GM11168 (cell line): Measurements from ENCODE around the gene MRPL42.
"Not testable (repeated sequence)": the region's sequence is repeated elsewhere in the genome, so short reads cannot be mapped to it uniquely, and the experiment has no call there.

Experiments used
- in situ Hi-C: fragments of 300-500 bp; cut with MboI; formaldehyde crosslinking; loops from one replicate; pipeline ENCODE4 v1.12.0; 2022; ENCODE audit warnings: low sequenced_read_pairs; ENCODE audit not compliant: unreplicated experiment

The MRPL42 gene

DNA sequence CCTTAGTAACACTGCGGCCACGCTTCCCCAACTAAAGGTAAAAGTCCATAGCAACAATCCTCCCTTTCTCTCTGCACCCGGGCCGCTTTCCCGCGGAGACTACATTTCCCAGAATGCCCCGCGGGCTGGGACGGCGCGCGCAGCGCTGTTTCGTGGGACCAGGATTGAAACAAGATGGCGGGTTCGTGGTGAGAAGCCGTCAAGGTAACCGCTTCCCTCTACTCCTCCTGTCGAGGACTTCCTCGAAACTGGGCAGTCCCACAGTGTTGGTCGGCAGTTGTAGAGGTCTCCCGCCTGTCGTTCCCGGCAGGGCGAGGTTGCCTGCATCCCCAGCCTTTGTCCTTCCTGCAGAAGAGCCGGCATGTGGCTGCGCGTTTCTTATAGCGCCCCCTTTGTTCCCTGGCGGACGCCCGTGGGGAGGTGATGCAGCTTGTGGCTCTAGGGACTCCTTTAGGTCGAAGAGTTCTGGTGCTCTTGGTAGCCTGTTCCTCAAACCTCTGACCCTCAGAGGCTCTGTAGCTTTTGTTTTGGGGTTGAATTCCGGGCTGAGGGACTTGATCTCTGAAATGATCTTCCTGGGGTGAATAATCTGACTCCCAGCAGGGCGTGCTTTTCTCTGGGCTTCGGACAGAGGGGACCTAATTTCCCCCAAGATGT lies at the start of gene MRPL42:
MRPL42 (plus strand) TSS at position 164 of the 657 bp plus-strand sequence. CDS start 1,772 bp downstream, outside the sequence.
- in situ Hi-C loops: no loop called here

DNA sequence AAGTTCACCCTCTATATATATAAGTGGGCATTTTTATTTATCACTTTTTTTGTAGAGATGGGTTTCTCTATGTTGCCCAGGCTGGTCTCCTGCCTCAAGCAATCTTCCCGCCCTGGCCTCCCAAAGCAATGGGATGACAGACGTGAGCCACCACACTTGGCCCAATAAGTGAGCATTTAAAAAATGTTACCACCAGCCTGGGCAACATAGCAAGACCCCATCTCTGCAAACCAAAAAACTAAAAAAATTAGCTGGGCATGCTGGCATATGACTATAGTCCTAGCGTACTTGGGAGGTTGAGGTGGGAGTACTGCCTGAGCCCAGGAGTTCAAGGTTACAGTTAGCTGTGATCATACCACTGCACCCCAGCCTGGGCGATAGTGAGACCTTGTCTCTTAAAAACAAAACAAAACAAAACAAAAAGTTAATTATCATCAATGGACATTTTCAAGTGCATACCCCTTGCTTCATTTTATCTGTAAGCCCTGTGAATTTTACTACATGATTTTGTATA lies 49.3 kb upstream of the MRPL42 start:
- in situ Hi-C loops: loop anchor here (10.0 kb wide), 1 partner anchor 633 kb away; no protein-coding TSS in a partner anchor

DNA sequence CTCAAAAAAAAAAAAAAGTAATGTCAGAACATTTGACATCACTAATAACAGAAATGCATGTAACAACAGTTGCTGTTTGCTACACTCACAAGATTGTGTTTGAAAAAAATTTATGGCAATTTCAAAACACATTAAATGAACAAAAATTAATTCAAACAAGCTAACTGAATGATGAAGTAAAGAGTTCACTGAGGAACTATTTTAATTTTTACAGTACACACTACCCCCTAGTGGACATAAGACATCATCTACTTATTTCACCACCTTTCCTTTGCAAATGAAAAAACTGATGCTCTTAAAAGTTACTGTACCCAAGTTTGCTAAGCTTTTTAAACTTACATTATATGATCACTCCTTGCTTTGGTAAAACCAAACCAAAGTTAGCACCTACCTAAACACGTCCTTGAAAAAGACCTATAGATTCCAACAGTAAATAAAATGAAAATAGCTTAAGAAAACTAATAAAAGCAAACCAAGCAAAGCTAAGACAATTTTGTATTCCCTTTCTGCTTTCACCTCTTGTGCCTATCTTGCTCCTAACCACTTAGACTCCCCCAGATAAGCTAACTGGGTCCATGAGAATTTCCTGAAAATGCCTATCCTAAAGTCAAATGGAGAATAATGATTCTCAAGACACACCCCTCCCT lies 47.8 kb upstream of the MRPL42 start:
- in situ Hi-C loops: loop anchor here (10.0 kb wide), 1 partner anchor 635 kb away; no protein-coding TSS in a partner anchor

DNA sequence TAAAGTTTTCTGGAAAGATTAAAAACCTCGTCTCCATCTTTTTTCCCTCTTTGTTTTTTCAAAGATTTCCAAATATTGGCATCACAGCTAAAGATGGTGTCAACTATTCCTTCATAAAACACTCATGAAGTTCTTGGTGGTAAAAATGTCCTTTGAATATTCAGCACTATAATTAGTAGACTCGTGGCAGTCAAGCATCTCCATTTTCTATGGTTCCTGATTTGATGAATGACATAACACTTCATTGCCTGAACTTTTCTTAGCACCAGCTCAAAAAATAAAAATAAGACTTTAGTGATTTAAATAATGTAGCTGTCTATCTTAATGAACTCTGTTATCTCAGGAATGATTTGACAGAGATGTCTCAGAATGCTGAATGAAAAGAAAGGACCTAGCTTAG lies 45.3 kb upstream of the MRPL42 start:
- in situ Hi-C loops: no loop called here

DNA sequence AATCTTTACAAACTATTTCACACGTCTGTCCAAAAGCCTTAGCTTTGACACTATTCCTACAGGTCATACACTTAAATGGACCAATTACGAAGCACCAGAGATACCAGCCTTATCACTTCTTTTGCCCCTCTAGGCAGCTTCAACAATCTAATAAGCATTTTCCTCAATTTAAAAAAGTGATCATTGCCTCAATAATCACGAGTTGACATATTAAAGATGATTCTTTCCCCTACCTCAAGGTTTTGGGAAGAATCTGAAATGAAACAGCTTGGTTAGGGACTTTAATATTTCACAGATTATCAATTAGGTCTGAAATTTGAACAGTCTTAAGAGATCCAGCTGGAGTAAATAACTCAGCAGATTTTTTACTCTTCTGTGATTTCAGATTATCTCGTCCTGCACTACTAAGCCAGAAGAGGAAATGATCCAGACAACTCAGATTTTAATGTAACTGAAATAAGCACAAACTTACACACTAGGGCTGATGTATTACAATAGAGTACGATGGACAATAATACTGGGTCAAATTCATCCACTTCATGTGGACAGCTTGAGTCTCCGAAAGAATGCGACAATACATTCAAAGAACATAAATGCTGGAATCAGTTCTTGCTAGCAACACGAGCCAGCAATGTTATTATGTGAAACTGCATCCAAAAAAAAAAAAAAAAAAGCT lies 41.4 kb upstream of the MRPL42 start:
- in situ Hi-C loops: no loop called here

DNA sequence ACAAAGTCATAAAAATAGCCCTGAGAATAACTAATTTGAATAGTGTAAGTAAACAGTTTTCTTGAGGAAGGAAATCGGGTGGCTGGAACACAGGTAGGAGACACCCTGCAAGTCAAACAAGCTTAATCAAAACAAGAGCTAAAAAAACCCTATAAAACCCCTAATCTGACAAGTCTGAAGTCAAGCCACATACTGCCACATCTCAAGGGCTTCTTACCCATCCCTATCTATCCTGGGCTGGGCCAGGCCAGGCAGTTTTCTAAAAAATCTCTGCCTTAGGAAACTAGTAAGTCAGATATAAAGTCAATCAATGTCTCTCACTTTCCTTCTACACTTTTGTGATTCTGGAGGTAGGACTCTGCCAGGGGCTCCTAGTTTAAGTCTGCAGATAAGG lies 40.9 kb upstream of the MRPL42 start:
- in situ Hi-C loops: no loop called here

DNA sequence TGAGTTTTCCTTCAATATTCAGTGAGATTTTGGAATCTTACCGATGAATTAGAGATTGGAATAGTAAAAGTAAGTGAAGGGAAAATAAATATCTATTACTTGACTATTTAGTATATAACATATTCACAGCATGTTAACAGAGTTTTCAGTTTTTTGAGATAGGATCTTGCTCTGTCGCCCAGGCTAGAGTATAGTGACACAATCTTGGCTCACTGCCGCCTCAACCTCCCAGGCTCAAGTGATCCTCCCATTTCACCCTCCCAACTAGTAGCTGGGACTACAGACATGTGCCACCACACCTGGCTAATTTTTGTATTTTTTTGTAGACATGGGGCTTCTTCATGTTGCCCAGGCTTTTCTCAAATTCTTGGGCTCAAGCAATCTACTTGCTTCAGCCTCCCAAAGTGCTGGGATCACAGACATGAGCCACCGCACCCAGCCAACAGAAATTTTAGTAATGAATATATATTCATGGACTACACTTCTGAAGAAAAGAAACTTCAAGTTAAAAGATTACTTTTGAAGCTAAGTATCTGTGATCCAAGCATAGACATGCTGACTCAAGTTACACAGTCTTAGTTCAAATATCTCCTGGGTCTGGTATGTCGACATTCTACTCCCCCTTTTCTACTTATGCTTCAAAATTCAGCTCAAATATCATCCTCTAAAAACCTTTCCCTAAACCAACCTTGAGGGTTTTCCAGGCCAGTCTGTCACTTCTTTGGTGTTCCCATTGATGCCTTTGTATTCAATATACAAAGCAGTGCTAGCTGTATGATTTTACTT lies 39.3 kb upstream of the MRPL42 start:
- in situ Hi-C loops: no loop called here

DNA sequence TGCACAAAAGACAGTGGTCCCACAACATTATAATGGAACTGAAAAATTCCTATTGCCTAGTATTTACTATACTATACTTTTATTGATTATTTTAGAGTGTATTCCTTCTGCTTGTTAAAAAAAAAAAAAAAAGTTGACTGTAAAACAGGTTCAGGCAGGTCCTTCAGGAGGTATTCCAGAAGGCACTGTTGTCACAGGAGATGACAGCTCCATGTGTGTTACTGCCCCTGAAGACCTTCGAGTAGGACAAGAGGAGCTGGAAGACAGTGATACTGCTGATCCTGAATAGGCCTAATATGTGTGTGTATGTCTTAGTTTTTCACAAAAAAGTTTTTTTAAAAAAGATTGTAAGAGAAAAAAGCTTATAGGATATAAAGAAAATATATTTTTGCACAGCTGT lies 37.9 kb upstream of the MRPL42 start:
- in situ Hi-C loops: no loop called here

DNA sequence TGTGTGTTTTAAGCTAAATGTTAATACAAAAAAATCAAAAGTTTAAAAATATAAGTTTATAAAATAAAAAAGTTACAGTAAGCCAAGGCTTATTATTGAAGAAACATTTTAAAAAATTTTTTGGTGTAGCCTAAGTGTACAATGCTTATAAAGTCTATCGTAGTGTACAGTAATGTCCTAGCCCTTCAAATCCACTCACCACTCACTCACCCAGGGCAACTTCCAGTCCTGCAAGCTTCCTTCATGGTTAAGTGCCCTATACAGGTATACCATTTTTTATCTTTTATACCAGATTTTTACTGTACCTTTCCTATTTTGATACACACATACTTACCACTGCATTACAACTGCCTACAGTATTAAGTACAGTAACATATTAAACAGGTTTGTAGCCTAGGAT lies 37.5 kb upstream of the MRPL42 start:
- in situ Hi-C loops: no loop called here

DNA sequence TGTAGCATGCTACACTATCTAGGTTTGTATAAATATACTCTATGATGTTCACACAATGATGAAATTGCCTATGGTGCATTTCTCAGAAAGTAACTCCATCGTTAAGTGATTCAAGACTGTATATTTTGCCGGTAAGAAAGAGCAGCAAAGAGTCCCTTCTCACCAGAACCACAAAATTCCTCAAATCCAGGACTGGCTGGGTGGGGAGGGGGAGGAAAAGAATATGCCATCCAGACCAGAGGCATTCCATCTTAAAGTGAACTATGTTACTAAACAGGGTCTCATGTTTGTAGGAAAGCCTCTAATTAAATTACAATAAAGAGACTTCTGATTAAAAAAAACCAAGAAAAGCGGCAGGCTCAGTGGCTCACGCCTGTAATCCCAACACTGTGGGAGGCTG lies 37.0 kb upstream of the MRPL42 start:
- in situ Hi-C loops: no loop called here

DNA sequence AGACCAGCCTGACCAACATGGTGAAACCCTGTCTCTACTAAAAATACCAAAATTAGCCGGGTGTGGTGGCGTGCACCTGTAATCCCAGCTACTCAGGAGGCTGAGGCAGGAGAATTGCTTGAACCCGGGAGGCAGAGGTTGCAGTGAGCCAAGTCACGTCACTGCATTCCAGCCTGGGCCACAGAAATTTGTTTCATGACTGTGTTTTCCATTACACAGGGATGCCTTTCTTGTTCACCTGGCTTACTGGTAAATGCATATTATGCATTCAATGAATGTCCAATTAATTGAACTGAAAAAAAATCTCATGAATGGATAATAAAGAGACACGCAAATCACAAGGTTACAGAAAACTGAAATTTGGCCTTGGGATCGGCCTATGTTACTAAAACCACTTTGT lies 35.3 kb upstream of the MRPL42 start:
- in situ Hi-C loops: not testable (repeated sequence)

DNA sequence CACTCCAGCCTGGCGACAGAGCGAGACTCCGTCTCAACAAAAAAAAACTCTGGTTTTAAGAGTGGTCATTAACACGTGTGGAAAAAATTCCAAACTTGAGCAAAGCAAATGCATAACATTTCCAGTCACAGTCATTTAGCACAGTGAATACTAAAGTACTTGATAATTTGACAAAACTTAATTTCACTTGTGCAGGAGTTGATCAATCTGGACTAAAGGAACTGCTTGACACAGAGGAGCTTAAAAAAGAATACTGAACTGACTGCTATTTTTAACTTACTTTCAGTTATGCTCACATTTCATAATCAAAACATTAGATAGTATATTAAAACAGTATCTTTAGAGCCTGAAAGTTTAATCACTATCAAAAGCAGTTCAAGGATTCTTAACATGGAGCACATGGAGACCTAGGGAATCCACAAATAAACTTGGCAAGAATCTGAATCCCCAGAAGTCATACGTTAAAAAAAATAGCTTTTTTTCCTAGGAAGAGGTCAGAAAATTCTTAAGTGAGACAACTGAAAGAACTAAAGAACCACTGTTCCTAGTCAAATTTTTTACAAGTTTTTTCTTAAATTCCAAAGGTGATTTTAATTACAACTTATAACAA lies 33.0 kb upstream of the MRPL42 start:
- in situ Hi-C loops: no loop called here

DNA sequence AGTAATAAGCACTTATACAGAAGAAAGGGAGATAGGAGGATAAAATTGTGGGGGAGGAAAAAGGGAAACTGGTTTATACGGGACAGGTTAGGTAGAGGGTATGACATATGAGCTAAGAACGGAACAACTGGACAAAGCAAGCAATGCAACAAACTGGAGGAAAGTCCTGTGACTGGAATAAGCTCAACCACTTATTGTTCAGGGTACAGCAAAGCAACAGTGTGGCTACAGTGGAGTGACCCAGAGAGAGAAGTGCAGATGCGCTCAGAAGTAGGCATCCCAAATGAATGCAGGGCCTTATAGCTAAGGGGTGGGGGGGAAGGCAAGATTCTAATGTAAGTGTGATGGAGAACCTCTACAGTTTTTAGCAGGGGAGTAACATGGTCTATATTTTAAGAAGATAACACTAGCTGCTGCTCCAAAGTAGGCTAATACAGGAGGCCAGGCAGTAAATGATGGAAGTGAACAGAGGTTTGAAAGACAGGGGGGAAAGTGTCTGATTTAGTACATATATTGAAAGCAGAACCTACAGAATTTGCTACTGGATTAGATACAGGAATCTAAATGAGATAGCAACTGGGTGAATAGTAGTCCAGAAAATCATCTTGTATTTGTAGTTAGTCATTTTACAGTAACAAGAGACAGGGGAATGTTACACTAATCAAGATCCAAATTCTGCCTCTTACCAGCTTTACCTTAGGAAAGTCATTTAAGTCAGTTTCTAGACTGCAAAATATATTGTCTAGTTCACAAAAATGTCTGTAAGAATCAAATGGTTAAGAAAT lies 28.9 kb upstream of the MRPL42 start:
- in situ Hi-C loops: no loop called here

DNA sequence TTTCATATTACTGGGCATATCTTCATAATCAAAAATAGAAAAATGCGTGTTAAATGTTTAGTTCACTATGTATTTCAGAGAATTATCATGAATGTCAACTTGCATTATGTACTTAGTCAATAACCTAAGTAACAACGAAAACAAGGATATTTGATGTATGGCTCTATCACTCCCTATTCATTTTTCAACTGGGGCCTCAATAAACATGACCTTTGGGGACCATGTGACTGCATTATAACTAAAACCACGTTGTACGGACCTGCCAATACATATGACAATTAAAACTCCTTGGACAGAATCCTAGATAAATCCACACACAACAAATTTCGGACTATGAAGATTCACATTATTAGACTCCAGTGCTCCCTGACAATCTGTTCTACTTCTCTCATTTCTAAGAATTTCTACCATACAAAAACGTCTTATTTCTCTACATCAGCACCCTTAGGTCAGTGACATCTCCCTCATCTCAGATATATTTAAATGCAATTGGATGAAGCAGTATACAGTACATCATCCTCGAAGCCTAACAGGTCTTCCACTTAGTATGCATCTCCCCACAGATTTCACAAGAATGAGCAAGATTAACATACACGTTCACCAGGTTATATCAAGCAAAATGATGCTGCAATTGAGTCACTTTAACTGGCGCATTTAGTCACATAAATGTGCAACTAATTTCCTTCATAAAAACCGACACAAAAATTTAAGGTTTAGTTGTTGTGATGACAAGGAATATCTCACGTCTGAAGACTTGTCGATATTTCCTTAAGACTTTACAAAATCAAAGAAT lies 27.1 kb upstream of the MRPL42 start:
- in situ Hi-C loops: no loop called here

DNA sequence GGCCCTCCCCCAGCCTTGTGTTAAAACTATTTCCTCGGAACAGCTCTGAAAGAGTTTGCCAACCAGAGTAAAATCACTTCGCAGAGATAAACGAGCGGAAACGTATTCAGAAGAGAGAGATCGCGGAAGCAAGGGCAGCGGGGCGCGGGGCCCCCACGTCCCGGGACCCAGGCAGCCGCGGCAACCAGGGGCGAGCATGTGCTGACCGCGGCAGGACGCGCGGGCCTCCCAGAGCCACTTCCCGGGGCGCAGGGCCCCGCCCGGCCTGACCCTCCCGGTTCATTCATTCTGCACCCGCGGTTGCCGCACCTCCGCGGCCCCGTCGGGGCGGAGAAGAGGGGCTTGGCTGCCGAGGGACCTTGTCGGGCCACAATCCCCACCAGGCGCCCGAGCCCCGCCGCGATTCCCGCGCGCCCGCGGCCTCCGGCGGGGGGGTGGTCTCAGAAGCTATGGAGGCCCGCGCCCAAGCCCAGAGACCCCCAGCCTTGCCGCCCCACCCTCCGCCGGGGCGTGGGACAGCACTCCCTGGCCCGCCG lies 26.2 kb upstream of the MRPL42 start:
- in situ Hi-C loops: no loop called here

DNA sequence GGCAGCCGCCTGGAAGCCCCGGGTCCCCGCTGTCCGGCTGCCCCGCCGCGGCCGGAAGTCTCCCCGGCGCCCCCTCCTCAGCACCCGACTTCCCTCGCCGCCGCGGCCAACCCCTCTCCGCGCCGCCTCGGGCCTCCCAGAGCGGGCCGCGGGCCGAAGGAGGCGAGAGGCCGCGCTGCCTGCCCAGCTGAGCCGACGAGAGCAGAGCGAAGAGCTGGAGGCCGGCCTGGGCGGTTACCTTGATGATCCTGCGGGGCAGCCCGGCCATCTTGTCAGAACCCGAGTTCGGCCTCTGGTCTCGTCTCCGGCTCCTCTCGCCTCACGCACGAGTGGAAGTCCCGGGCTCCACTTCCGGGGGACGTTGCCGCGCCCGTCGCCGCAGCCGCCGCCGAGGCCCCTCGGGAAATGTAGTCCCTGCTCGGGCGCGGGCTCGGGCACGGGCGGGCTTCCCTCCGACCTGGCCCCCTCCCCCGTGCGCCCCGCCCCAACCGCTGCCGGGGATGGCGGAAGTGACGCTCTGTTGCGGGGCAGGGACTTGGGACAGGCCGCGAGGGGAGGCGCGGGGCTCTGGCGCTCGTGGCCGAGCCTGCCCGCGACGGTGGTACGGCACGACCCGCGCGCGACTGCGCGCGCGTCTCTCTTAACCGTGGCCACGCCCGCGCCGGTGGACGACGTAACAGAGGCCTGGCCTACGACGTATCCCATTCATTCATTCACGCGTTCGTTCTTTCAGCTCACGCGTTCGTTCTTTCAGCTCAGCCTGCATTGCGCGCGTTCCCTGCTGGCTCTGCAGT lies 25.5 kb upstream of the MRPL42 start, which contains the start of gene UBE2N:
UBE2N (minus strand) TSS at position 331 of the 794 bp plus-strand sequence; CDS start at position 268, 63 bp downstream.
- in situ Hi-C loops: no loop called here
